K562 (cell line): Measurements from ENCODE around the gene SLC29A4. TPM values are rescaled to one million over a fixed set of nuclear protein-coding genes. Genes with fewer than 3 reads are reported as not detected.
"Not testable (repeated sequence)": the region's sequence is repeated elsewhere in the genome, so short reads cannot be mapped to it uniquely, and the experiment has no call there.

Experiments used
- ATAC-seq: fragments of 200-7000 bp; cut with Tn5 transposase; 3 replicates; pipeline ENCODE4 v1.9.1; 2020; ENCODE audit warnings: moderate library complexity
- BruUV-seq: library from RNA; stranded (reverse); fragments of 400-500 nt; replicated peaks from 2 replicates; lab custom pipeline; 2021; lab: Mats Ljungman, UMichigan
- CTCF ChIA-PET: fragments of 300-600 bp; formaldehyde crosslinking; extraction: SDS; loops from one replicate; lab custom pipeline; 2021; ENCODE audit warnings: low intra/inter-chr PET ratio; lab: Yijun Ruan, JAX
- POLR2A ChIA-PET: fragments of 300-600, 350-650 bp; sonication (Branson Sonifier 250); formaldehyde crosslinking; extraction: SDS; loops from one replicate; lab custom pipeline; 2021; ENCODE audit warnings: antibody characterized with exemption, inconsistent platforms; lab: Yijun Ruan, JAX
- DNase-seq, 4 experiments: peaks; one replicate each; pipeline versions ENCODE4 v3.0.0 to v3.0.0-alpha.2; 2011 to 2018; ENCODE audit warnings: low spot score in 3 of 4, mixed read lengths in 3 of 4; ENCODE audit errors: extremely low read depth in 1 of 4
- FAIRE-seq: peaks from 2 replicates; lab custom pipeline; 2011; peaks lifted over from hg19 to GRCh38; lab: Jason Lieb, UNC
- H2AFZ ChIP-seq: 2 replicates; pipeline ENCODE4 v1.6.0; 2011; ENCODE audit warnings: low read depth, low read length, control low read depth, inconsistent platforms
- H3K27ac ChIP-seq: fragments of 200-600 bp; 3 replicates; pipeline ENCODE4 v1.8.0; 2011; ENCODE audit warnings: low read depth, mild to moderate bottlenecking, control low read depth, inconsistent platforms, low read length, moderate library complexity, mixed read lengths; ENCODE audit errors: extremely low read depth
- H3K27me3 ChIP-seq, 2 experiments: fragments of 300-600 bp in 1 of 2; 2 replicates in 1 of 2; 3 replicates in 1 of 2; pipeline versions ENCODE4 v1.6.0 to v1.8.0; 2011; ENCODE audit warnings: inconsistent platforms in 2 of 2, low read length in 2 of 2, mild to moderate bottlenecking in 1 of 2, mixed read lengths in 1 of 2, moderate library complexity in 1 of 2; ENCODE audit not compliant: control insufficient read depth in 2 of 2, insufficient read depth in 2 of 2
- H3K36me3 ChIP-seq: fragments of 300-600 bp; 3 replicates; pipeline ENCODE4 v1.8.0; 2011; ENCODE audit warnings: mild to moderate bottlenecking, low read length, inconsistent platforms; ENCODE audit not compliant: control insufficient read depth, insufficient read depth
- H3K4me1 ChIP-seq, 2 experiments: fragments of 200-600 bp in 1 of 2; replicated peaks in 1 of 2; 2 replicates in 1 of 2; 3 replicates in 1 of 2; pipeline versions ENCODE4 v1.5.1 to v1.8.0; 2011; ENCODE audit warnings: inconsistent platforms in 2 of 2, low read length in 2 of 2, mild to moderate bottlenecking in 1 of 2, mixed read lengths in 1 of 2, moderate library complexity in 1 of 2; ENCODE audit not compliant: control insufficient read depth in 2 of 2, insufficient read depth in 2 of 2
- H3K4me2 ChIP-seq: 2 replicates; pipeline ENCODE4 v1.6.1; 2011; ENCODE audit warnings: low read length, control low read depth, inconsistent platforms, mixed read lengths; ENCODE audit not compliant: insufficient read depth
- H3K4me3 ChIP-seq: fragments of 200-600 bp; sonication (generic), shearing (Covaris generic); 2 replicates; pipeline ENCODE4 v1.5.1; 2016; ENCODE audit warnings: control low read depth, inconsistent platforms
- H3K79me2 ChIP-seq: fragments of 200-600 bp; 3 replicates; pipeline ENCODE4 v1.8.0; 2011; ENCODE audit warnings: low read length, inconsistent platforms; ENCODE audit not compliant: control insufficient read depth, insufficient read depth
- H3K9ac ChIP-seq, 2 experiments: 2 replicates each; pipeline versions ENCODE4 v1.6.0 to v1.6.1; 2011; ENCODE audit warnings: low read depth in 2 of 2, low read length in 2 of 2, control low read depth in 1 of 2, inconsistent platforms in 1 of 2, mild to moderate bottlenecking in 1 of 2, mixed read lengths in 1 of 2; ENCODE audit not compliant: insufficient read depth in 1 of 2
- H3K9me1 ChIP-seq: one replicate; pipeline ENCODE4 v1.6.0; 2011; ENCODE audit warnings: inconsistent platforms, mild to moderate bottlenecking, low read length, moderate library complexity; ENCODE audit not compliant: control insufficient read depth, insufficient read depth
- H3K9me3 ChIP-seq: replicated peaks from 2 replicates; pipeline ENCODE4 v1.5.1; 2011; ENCODE audit warnings: low read depth, low read length, inconsistent platforms; ENCODE audit not compliant: control insufficient read depth, insufficient read depth
- H4K20me1 ChIP-seq: replicated peaks from 2 replicates; pipeline ENCODE4 v1.6.1; 2011; ENCODE audit warnings: low read length, inconsistent platforms, mixed read lengths; ENCODE audit not compliant: control insufficient read depth, insufficient read depth
- BCOR ChIP-seq: fragments of 450-650 bp; IDR thresholded peaks from 2 replicates; pipeline ENCODE4 v1.6.1; 2016
- HDAC2 ChIP-seq: fragments of 450-650 bp; IDR thresholded peaks from 2 replicates; pipeline ENCODE4 v1.6.1; 2016; ENCODE audit warnings: mild to moderate bottlenecking
- KDM1A ChIP-seq, 2 experiments: fragments of 450-650 bp; IDR thresholded peaks; 2 replicates each; pipeline ENCODE4 v1.6.1; 2016; ENCODE audit warnings: mild to moderate bottlenecking in 2 of 2
- MEIS2 ChIP-seq: fragments of 450-650 bp; IDR thresholded peaks from 2 replicates; pipeline ENCODE4 v1.6.1; 2014; ENCODE audit warnings: mild to moderate bottlenecking; ENCODE audit not compliant: partially characterized antibody
- RBM25 ChIP-seq: fragments of 200-400 bp; formaldehyde crosslinking; IDR thresholded peaks from 2 replicates; pipeline ENCODE4 v1.6.1; 2018; ENCODE audit warnings: low read length, low read depth, moderate library complexity; ENCODE audit not compliant: severe bottlenecking
- SMARCA5 ChIP-seq: fragments of 450-650 bp; IDR thresholded peaks from 2 replicates; pipeline ENCODE4 v1.6.1; 2016
- ZFP36 ChIP-seq: fragments of 150-350 bp; IDR thresholded peaks from 2 replicates; pipeline ENCODE4 v1.6.1; 2018; ENCODE audit warnings: low read length, low read depth; ENCODE audit not compliant: partially characterized antibody
- WGBS: fragments of 100-300 bp; shearing (Covaris generic); methylation state at CpG from one replicate; pipeline ENCODE4 v1.1.6; 2016; ENCODE audit warnings: low coverage, mixed read lengths; ENCODE audit not compliant: insufficient coverage; ENCODE audit errors: missing lambda C conversion rate; 5-methylcytosine and 5-hydroxymethylcytosine counted together
- in situ Hi-C: fragments of 300-500 bp; cut with MboI; formaldehyde crosslinking; loops from 4 replicates; pipeline ENCODE4 v1.15.0; 2018; ENCODE audit warnings: inconsistent platforms, mixed read lengths
- intact Hi-C: fragments of 100-400 bp; cut with micrococcal nuclease; formaldehyde crosslinking; loops from 2 replicates; pipeline ENCODE4 v1.14.2; 2022
- polyA plus RNA-seq, 8 experiments: library from polyadenylated mRNA; depleted of rRNA in 4 of 8; stranded (reverse) in 5 of 8; unstranded in 3 of 8; fragments of >200 nt; fragmentation: Nextera tagmentation in 2 of 8; fragmentation: Illumina TruSeq in 1 of 8; extraction: Ambion mirVana in 2 of 8; extraction: Trizol in 1 of 8; gene quantifications; 2 replicates each; pipeline versions ENCODE4 v1.2.1 to v1.2.3, GENCODE V29; 2011 to 2014; ENCODE audit warnings: inconsistent platforms in 1 of 8, missing spikeins in 1 of 8
- total RNA-seq, 7 experiments: library from RNA; depleted of rRNA in 6 of 7; stranded (reverse); fragments of >200 nt in 6 of 7; fragmentation: Illumina TruSeq in 2 of 7; extraction: Trizol in 2 of 7; gene quantifications; 2 replicates each; pipeline versions ENCODE4 v1.2.1 to v1.2.3, GENCODE V29; 2011 to 2021; ENCODE audit warnings: low replicate concordance in 1 of 7
- TF ChIP-seq, protein P1 (sequence below): sonication (generic); formaldehyde crosslinking; IDR thresholded peaks from 2 replicates; pipeline ENCODE4 v1.8.1; 2023; ENCODE audit warnings: mild to moderate bottlenecking, missing genetic modification reagents
- TF ChIP-seq, protein P2 (sequence below): fragments of 450-650 bp; IDR thresholded peaks from 2 replicates; pipeline ENCODE4 v1.6.1; 2016

SLC29A4 gene
- total and polyA plus RNA-seq, 9 of the 15 experiments (the other 6 are each of a cell fraction or from before 2014, with no cell fraction given): 0.01 to 1.2 (median 0.37) TPM

DNA sequence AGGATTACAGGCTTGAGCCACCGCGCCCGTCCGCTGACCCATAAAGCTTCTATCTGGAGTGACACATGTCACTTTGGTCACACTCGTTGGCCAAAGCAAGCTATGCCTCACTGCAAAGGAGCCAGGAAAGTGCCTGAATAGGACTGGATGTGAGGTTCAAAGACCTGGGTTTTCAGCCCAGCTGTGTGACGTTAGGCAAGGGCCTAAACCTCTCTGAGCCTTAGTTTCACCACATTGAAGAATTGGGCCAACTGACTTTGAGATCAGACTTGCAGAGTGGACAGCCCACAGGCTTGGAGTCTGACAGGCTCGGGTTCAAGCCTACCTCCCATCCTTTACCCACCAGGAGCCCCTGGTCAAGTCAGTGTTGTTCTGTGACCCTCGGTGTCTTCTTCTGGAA lies 5.8 kb downstream of the SLC29A4 start:
- DNase-seq: not testable (repeated sequence)

More for the DNA sequence above, 5.8 kb downstream of the SLC29A4 start:
- ATAC-seq, H3K36me3 ChIP-seq, BruUV-seq, in situ Hi-C loops, H3K9me1 ChIP-seq, H2AFZ ChIP-seq, intact Hi-C loops, H3K79me2 ChIP-seq, H3K9ac ChIP-seq, H3K9me3 ChIP-seq, H4K20me1 ChIP-seq, H3K4me3 ChIP-seq, H3K4me2 ChIP-seq, H3K27me3 ChIP-seq, H3K27ac ChIP-seq, CTCF ChIA-PET, FAIRE-seq: not testable (repeated sequence)
- peak; percentile 85 for TF ChIP-seq RBM25
- TF ChIP-seq MEIS2: peak; percentile 4
- TF ChIP-seq BCOR: peak; percentile 92
- TF ChIP-seq, protein P1, sequence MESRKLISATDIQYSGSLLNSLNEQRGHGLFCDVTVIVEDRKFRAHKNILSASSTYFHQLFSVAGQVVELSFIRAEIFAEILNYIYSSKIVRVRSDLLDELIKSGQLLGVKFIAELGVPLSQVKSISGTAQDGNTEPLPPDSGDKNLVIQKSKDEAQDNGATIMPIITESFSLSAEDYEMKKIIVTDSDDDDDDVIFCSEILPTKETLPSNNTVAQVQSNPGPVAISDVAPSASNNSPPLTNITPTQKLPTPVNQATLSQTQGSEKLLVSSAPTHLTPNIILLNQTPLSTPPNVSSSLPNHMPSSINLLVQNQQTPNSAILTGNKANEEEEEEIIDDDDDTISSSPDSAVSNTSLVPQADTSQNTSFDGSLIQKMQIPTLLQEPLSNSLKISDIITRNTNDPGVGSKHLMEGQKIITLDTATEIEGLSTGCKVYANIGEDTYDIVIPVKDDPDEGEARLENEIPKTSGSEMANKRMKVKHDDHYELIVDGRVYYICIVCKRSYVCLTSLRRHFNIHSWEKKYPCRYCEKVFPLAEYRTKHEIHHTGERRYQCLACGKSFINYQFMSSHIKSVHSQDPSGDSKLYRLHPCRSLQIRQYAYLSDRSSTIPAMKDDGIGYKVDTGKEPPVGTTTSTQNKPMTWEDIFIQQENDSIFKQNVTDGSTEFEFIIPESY: 0 out of 2 replicates have a peak, but pooled peaks have one; percentile 21
- TF ChIP-seq KDM1A (IDR thresholded peaks at IDR 0.05): peak; percentile 40 to 66; a peak in 3 of 4 replicates
- peak; percentile 36; the same call in 1 of the 2 replicates for TF ChIP-seq HDAC2
- TF ChIP-seq, protein P2, sequence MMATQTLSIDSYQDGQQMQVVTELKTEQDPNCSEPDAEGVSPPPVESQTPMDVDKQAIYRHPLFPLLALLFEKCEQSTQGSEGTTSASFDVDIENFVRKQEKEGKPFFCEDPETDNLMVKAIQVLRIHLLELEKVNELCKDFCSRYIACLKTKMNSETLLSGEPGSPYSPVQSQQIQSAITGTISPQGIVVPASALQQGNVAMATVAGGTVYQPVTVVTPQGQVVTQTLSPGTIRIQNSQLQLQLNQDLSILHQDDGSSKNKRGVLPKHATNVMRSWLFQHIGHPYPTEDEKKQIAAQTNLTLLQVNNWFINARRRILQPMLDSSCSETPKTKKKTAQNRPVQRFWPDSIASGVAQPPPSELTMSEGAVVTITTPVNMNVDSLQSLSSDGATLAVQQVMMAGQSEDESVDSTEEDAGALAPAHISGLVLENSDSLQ: peak; percentile 37; the same call in 1 of the 2 replicates
- peak; percentile 54; the same call in 1 of the 2 replicates for TF ChIP-seq SMARCA5
- TF ChIP-seq ZFP36: peak; percentile 71
- peaks cover 0 to 29% of the 10 kb centered on the region in 2 experiments; a peak in 2 of 5 replicates for H3K4me1 ChIP-seq
- 50% methylated on average over 8 of the region's 8 CpGs for WGBS
- POLR2A ChIA-PET: interaction anchor here (0.6 to 1.2 kb wide), 2 partner anchors 97 to 181 kb away, joined by 3 read pairs; no protein-coding TSS in a partner anchor
